HCT116 (cell line): ENCODE results near the gene WDR64. TPM values are rescaled to one million over a fixed set of nuclear protein-coding genes. Genes with fewer than 3 reads are reported as not detected.

Experiments used
- ATAC-seq: fragments of 200-7000 bp; cut with Tn5 transposase; 2 replicates; pipeline ENCODE4 v1.9.1; 2020; ENCODE audit warnings: mild to moderate bottlenecking, moderate library complexity
- BruUV-seq: library from RNA; stranded (reverse); fragments of 400-500 nt; replicated peaks from 2 replicates; lab custom pipeline; 2021; lab: Mats Ljungman, UMichigan
- CTCF ChIA-PET: fragments of 300-600 bp; sonication (Branson Sonifier 250); formaldehyde crosslinking; loops from one replicate; lab custom pipeline; 2021; ENCODE audit warnings: antibody characterized with exemption; lab: Charles Lee
- POLR2A ChIA-PET: fragments of 300-600, 350-600 bp; sonication (Branson Sonifier 250); formaldehyde crosslinking; loops from one replicate; lab custom pipeline; 2021; ENCODE audit warnings: antibody characterized with exemption; lab: Charles Lee
- RAD21 ChIA-PET, 2 experiments: fragments of 300-600 bp; sonication (Branson Sonifier 250); formaldehyde crosslinking; loops; one replicate each; lab custom pipeline; 2023; ENCODE audit warnings: low total read pairs in 2 of 2; ENCODE audit not compliant: uncharacterized antibody in 2 of 2, unreplicated experiment in 2 of 2, low non-redundant PET in 1 of 2; lab: Charles Lee
- DNase-seq: peaks from one replicate; pipeline ENCODE4 v3.0.0-alpha.2; 2010; ENCODE audit warnings: low read depth, low spot score
- H2AFZ ChIP-seq: fragments of 200-600 bp; shearing (Covaris generic), sonication (generic); 2 replicates; pipeline ENCODE4 v1.6.1; 2017; ENCODE audit warnings: low read depth, mixed run types, mixed read lengths, antibody characterized with exemption, low read length; ENCODE audit not compliant: poor library complexity, severe bottlenecking
- H3K27ac ChIP-seq: 2 replicates; pipeline ENCODE4 v1.5.1; 2012; ENCODE audit warnings: low read depth, low read length
- H3K27me3 ChIP-seq: fragments of 200-600 bp; sonication (generic); 2 replicates; pipeline ENCODE4 v1.6.1; 2016; ENCODE audit warnings: mixed run types, low read length, mixed read lengths; ENCODE audit not compliant: insufficient read depth
- H3K36me3 ChIP-seq, 2 experiments: fragments of 200-500 bp in 1 of 2; fragments of 200-600 bp in 1 of 2; sonication (Bioruptor generic) in 1 of 2; sonication (generic) in 1 of 2; 2 replicates each; pipeline versions ENCODE4 v1.5.1 to v1.6.1; 2014 to 2016; ENCODE audit warnings: low read length in 2 of 2, inconsistent platforms in 1 of 2, mixed read lengths in 1 of 2, mixed run types in 1 of 2; ENCODE audit not compliant: insufficient read depth in 2 of 2, control insufficient read depth in 1 of 2
- H3K4me1 ChIP-seq, 2 experiments: fragments of 200-600 bp in 1 of 2; sonication (generic) in 1 of 2; 2 replicates each; pipeline versions ENCODE4 v1.5.1 to v1.6.1; 2012 to 2017; ENCODE audit warnings: low read length in 2 of 2, inconsistent platforms in 1 of 2, mild to moderate bottlenecking in 1 of 2, mixed read lengths in 1 of 2, mixed run types in 1 of 2, moderate library complexity in 1 of 2; ENCODE audit not compliant: insufficient read depth in 2 of 2, control insufficient read depth in 1 of 2
- H3K4me2 ChIP-seq: fragments of 200-600 bp; sonication (generic); 2 replicates; pipeline ENCODE4 v1.6.1; 2017; ENCODE audit warnings: mixed run types, low read length, mixed read lengths
- H3K4me3 ChIP-seq, 2 experiments: fragments of 200-600 bp in 1 of 2; sonication (generic) in 1 of 2; replicated peaks in 1 of 2; 2 replicates each; pipeline ENCODE4 v1.5.1; 2011 to 2016; ENCODE audit warnings: low read length in 2 of 2, control low read depth in 1 of 2, low read depth in 1 of 2, mild to moderate bottlenecking in 1 of 2, mixed read lengths in 1 of 2, mixed run types in 1 of 2
- H3K79me2 ChIP-seq: fragments of 200-600 bp; sonication (generic); 2 replicates; pipeline ENCODE4 v1.6.1; 2017; ENCODE audit warnings: mild to moderate bottlenecking, mixed run types, low read length, moderate library complexity, mixed read lengths; ENCODE audit not compliant: insufficient read depth
- H3K9ac ChIP-seq: fragments of 200-600 bp; sonication (generic); 2 replicates; pipeline ENCODE4 v1.6.1; 2016; ENCODE audit warnings: low read length, mixed read lengths
- H3K9me2 ChIP-seq: fragments of 200-600 bp; sonication (generic), shearing (Covaris generic); 2 replicates; pipeline ENCODE4 v1.6.1; 2017; ENCODE audit warnings: mixed run types, mild to moderate bottlenecking, moderate library complexity; ENCODE audit not compliant: insufficient read depth
- H3K9me3 ChIP-seq, 2 experiments: fragments of 200-500 bp in 1 of 2; fragments of 200-600 bp in 1 of 2; sonication (Bioruptor generic) in 1 of 2; sonication (generic) in 1 of 2; 2 replicates each; pipeline ENCODE4 v1.6.1; 2014 to 2017; ENCODE audit warnings: low read length in 2 of 2, mixed read lengths in 2 of 2, inconsistent platforms in 1 of 2, low read depth in 1 of 2, mild to moderate bottlenecking in 1 of 2, mixed run types in 1 of 2, moderate library complexity in 1 of 2; ENCODE audit not compliant: control insufficient read depth in 1 of 2, insufficient read depth in 1 of 2
- H4K20me1 ChIP-seq: fragments of 200-600 bp; sonication (generic), shearing (Covaris generic); 2 replicates; pipeline ENCODE4 v1.6.1; 2017; ENCODE audit warnings: mixed run types, mild to moderate bottlenecking, moderate library complexity; ENCODE audit not compliant: insufficient read depth
- CBX3 ChIP-seq: IDR thresholded peaks from 2 replicates; pipeline ENCODE4 v1.6.1; 2012; ENCODE audit warnings: low read depth
- EGR1 ChIP-seq: IDR thresholded peaks from 2 replicates; pipeline ENCODE4 v1.6.1; 2012; ENCODE audit warnings: low read depth
- ELF1 ChIP-seq: IDR thresholded peaks from 2 replicates; pipeline ENCODE4 v1.6.1; 2012; ENCODE audit warnings: low read depth, borderline replicate concordance
- EZH2 ChIP-seq: fragments of 200-600 bp; sonication (generic); IDR thresholded peaks from 2 replicates; pipeline ENCODE4 v1.6.1; 2017; ENCODE audit warnings: antibody characterized with exemption, mixed run types
- EZH2phosphoT487 ChIP-seq: fragments of 200-600 bp; IDR thresholded peaks from 2 replicates; pipeline ENCODE4 v1.6.1; 2018; ENCODE audit warnings: antibody characterized with exemption, borderline replicate concordance
- POLR2A ChIP-seq: IDR thresholded peaks from 2 replicates; pipeline ENCODE4 v1.7.0; 2011; ENCODE audit warnings: borderline replicate concordance; ENCODE audit not compliant: insufficient read depth, insufficient read length; ENCODE audit errors: extremely low read depth
- POLR2AphosphoS5 ChIP-seq: IDR thresholded peaks from 2 replicates; pipeline ENCODE4 v1.6.1; 2011; ENCODE audit warnings: mild to moderate bottlenecking, low read depth, low read length, moderate library complexity
- RAD21 ChIP-seq: IDR thresholded peaks from 2 replicates; pipeline ENCODE4 v1.6.1; 2012; ENCODE audit warnings: low read depth, mild to moderate bottlenecking
- SIN3A ChIP-seq: IDR thresholded peaks from 2 replicates; pipeline ENCODE4 v1.6.1; 2012; ENCODE audit warnings: low read depth
- SRF ChIP-seq: IDR thresholded peaks from 2 replicates; pipeline ENCODE4 v1.6.1; 2012; ENCODE audit warnings: low read depth
- TCF7L2 ChIP-seq: IDR thresholded peaks from 2 replicates; pipeline ENCODE4 v1.7.0; 2011; ENCODE audit warnings: borderline replicate concordance, inconsistent platforms; ENCODE audit not compliant: insufficient read depth, insufficient read length; ENCODE audit errors: extremely low read depth
- YY1 ChIP-seq: IDR thresholded peaks from 2 replicates; pipeline ENCODE4 v1.6.1; 2011; ENCODE audit warnings: low read length, low read depth, moderate library complexity, mild to moderate bottlenecking; ENCODE audit not compliant: insufficient replicate concordance; ENCODE audit errors: extremely low read depth
- intact Hi-C: fragments of 100-400 bp; cut with micrococcal nuclease; formaldehyde crosslinking; loops from 2 replicates; pipeline ENCODE4 v1.10.0; 2022
- total RNA-seq: library from RNA; stranded (reverse); gene quantifications from one replicate; pipeline ENCODE4 v1.2.1, GENCODE V29; 2021; ENCODE audit not compliant: unreplicated experiment
- TF ChIP-seq, protein P1 (sequence below): IDR thresholded peaks from 2 replicates; pipeline ENCODE4 v1.6.1; 2012
- TF ChIP-seq, protein P2 (sequence below), 3 experiments: fragments of 200-600 bp in 1 of 3; sonication (generic) in 1 of 3; IDR thresholded peaks in 2 of 3; conservative IDR thresholded peaks in 1 of 3; 2 replicates each; pipeline ENCODE4 v1.5.1; 2012 to 2017; ENCODE audit warnings: low read depth in 2 of 3, low read length in 2 of 3, antibody characterized with exemption in 1 of 3, borderline replicate concordance in 1 of 3, control low read depth in 1 of 3, mild to moderate bottlenecking in 1 of 3, mixed read lengths in 1 of 3, mixed run types in 1 of 3, moderate library complexity in 1 of 3; ENCODE audit not compliant: insufficient read depth in 1 of 3
- TF ChIP-seq, protein P3 (sequence below): IDR thresholded peaks from 2 replicates; pipeline ENCODE4 v1.6.1; 2012; ENCODE audit warnings: low read depth
- TF ChIP-seq, protein P4 (sequence below): IDR thresholded peaks from 2 replicates; pipeline ENCODE4 v1.6.1; 2012
- TF ChIP-seq, protein P5 (sequence below): IDR thresholded peaks from 2 replicates; pipeline ENCODE4 v1.6.1; 2011; ENCODE audit warnings: mild to moderate bottlenecking, low read length, moderate library complexity; ENCODE audit not compliant: insufficient replicate concordance; ENCODE audit errors: extremely low read depth

Gene WDR64
- total RNA-seq, 1 experiment from 2014 or later: not detected

DNA sequence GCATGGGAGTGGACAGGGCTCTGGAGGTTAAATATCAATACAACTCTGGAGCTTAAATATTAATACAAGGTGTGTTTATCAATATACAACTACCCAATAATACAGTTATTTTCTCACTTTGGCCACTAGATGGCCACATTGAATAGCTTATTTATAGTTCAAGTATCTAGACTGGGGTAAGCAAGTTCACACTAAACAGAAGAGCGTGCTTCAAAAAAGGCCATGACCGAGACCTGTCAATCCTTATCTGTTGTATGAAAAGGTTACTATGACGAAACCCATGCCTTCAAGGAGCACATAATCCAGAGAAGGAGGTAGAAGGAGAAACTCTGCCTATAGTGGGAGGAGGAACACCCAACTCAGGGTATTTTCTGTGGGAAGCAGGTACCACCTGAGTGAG lies 41.0 kb upstream of the WDR64 start (continued):
- TF ChIP-seq YY1: no peak
- no peak for TF ChIP-seq EZH2phosphoT487

DNA sequence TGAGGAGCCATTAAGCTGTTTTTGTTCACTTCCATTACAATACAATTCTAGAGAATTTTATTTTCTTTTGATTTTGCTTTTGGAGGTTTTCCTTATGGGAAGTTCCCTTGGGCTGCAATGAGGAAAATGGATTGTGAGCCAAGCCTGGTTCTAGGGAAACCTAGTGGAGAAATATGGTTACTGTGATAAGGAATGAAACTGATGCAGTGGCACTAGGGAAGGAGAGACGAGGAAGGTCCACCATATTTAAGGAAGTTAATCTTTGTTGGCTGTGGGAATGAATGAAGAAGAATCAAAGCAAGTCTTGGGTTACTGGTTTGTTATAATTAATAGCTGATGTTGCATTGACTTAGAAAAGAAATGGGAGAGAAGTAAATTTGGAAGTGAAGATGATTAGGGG lies 40.3 kb upstream of the WDR64 start:
- ATAC-seq (no peak), DNase-seq (no peak)
- no TSS peak for BruUV-seq
- Histone ChIP-seq H3K27me3 (no peaks in the 10 kb centered on the region), H3K4me3 (no peak overlapping the region), H3K9ac (no peak overlapping the region), H3K36me3 (no peaks in the 10 kb centered on the region), H3K9me3 (no peaks in the 10 kb centered on the region), H3K27ac (no peak overlapping the region), H4K20me1 (no peaks in the 10 kb centered on the region; the same call in 1 of the 2 replicates), H2AFZ (no peak overlapping the region), H3K4me2 (no peak overlapping the region), H3K79me2 (no peaks in the 10 kb centered on the region), H3K9me2 (no peaks in the 10 kb centered on the region), H3K4me1 (peaks cover 0 to 5% of the 10 kb centered on the region in 2 experiments; a peak in 1 of 4 replicates)
- intact Hi-C loops: loop anchor here (1.0 to 2.0 kb wide), 3 partner anchors 223 to 406 kb away; partner anchors contain the start of gene MAP1LC3C
- RAD21 ChIA-PET: no interaction called here
- CTCF ChIA-PET: interaction anchor here (1.1 to 2.8 kb wide), 9 partner anchors 14 to 405 kb away, joined by 3 to 22 read pairs (median 7); partner anchors contain the start of gene MAP1LC3C
- TF ChIP-seq, protein P1, sequence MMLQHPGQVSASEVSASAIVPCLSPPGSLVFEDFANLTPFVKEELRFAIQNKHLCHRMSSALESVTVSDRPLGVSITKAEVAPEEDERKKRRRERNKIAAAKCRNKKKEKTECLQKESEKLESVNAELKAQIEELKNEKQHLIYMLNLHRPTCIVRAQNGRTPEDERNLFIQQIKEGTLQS: no peak
- TF ChIP-seq EGR1 (no peak), RAD21 (no peak), YY1 (no peak), TCF7L2 (no peak), CBX3 (no peak), POLR2A (no peak), EZH2 (no peak), POLR2AphosphoS5 (no peak), ELF1 (no peak), EZH2phosphoT487 (no peak), SRF (no peak), SIN3A (no peak)
- TF ChIP-seq, protein P2, sequence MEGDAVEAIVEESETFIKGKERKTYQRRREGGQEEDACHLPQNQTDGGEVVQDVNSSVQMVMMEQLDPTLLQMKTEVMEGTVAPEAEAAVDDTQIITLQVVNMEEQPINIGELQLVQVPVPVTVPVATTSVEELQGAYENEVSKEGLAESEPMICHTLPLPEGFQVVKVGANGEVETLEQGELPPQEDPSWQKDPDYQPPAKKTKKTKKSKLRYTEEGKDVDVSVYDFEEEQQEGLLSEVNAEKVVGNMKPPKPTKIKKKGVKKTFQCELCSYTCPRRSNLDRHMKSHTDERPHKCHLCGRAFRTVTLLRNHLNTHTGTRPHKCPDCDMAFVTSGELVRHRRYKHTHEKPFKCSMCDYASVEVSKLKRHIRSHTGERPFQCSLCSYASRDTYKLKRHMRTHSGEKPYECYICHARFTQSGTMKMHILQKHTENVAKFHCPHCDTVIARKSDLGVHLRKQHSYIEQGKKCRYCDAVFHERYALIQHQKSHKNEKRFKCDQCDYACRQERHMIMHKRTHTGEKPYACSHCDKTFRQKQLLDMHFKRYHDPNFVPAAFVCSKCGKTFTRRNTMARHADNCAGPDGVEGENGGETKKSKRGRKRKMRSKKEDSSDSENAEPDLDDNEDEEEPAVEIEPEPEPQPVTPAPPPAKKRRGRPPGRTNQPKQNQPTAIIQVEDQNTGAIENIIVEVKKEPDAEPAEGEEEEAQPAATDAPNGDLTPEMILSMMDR (IDR thresholded peaks at IDR 0.05 in 2 of 3, conservative IDR thresholded peaks at IDR 0.05 in 1 of 3; ENCODE audit: borderline replicate concordance in 1 of 3, insufficient read depth in 1 of 3, low read depth in 2 of 3, low read length in 2 of 3): no peak
- TF ChIP-seq, protein P3, sequence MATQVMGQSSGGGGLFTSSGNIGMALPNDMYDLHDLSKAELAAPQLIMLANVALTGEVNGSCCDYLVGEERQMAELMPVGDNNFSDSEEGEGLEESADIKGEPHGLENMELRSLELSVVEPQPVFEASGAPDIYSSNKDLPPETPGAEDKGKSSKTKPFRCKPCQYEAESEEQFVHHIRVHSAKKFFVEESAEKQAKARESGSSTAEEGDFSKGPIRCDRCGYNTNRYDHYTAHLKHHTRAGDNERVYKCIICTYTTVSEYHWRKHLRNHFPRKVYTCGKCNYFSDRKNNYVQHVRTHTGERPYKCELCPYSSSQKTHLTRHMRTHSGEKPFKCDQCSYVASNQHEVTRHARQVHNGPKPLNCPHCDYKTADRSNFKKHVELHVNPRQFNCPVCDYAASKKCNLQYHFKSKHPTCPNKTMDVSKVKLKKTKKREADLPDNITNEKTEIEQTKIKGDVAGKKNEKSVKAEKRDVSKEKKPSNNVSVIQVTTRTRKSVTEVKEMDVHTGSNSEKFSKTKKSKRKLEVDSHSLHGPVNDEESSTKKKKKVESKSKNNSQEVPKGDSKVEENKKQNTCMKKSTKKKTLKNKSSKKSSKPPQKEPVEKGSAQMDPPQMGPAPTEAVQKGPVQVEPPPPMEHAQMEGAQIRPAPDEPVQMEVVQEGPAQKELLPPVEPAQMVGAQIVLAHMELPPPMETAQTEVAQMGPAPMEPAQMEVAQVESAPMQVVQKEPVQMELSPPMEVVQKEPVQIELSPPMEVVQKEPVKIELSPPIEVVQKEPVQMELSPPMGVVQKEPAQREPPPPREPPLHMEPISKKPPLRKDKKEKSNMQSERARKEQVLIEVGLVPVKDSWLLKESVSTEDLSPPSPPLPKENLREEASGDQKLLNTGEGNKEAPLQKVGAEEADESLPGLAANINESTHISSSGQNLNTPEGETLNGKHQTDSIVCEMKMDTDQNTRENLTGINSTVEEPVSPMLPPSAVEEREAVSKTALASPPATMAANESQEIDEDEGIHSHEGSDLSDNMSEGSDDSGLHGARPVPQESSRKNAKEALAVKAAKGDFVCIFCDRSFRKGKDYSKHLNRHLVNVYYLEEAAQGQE: no peak
- TF ChIP-seq, protein P4, sequence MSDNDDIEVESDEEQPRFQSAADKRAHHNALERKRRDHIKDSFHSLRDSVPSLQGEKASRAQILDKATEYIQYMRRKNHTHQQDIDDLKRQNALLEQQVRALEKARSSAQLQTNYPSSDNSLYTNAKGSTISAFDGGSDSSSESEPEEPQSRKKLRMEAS: no peak
- TF ChIP-seq, protein P5, sequence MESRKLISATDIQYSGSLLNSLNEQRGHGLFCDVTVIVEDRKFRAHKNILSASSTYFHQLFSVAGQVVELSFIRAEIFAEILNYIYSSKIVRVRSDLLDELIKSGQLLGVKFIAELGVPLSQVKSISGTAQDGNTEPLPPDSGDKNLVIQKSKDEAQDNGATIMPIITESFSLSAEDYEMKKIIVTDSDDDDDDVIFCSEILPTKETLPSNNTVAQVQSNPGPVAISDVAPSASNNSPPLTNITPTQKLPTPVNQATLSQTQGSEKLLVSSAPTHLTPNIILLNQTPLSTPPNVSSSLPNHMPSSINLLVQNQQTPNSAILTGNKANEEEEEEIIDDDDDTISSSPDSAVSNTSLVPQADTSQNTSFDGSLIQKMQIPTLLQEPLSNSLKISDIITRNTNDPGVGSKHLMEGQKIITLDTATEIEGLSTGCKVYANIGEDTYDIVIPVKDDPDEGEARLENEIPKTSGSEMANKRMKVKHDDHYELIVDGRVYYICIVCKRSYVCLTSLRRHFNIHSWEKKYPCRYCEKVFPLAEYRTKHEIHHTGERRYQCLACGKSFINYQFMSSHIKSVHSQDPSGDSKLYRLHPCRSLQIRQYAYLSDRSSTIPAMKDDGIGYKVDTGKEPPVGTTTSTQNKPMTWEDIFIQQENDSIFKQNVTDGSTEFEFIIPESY: no peak
- POLR2A ChIA-PET: interaction anchor here (1.2 kb wide), 1 partner anchor 236 kb away, joined by 4 read pairs; the partner anchor contains the start of gene EXO1
